GM18499 (cell line): ENCODE data around the gene SLFN14.
"Not testable (repeated sequence)": the region's sequence is repeated elsewhere in the genome, so short reads cannot be mapped to it uniquely, and the experiment has no call there.

ENCODE experiments used
- ATAC-seq: cut with Tn5 transposase; IDR thresholded peaks from one replicate; pipeline ENCODE4 v1.9.1; 2021; ENCODE audit warnings: moderate number of reproducible peaks; ENCODE audit not compliant: insufficient read depth, unreplicated experiment

Gene SLFN14

GRCh38 chr17:35529326-35529725 is 31.3 kb downstream of the SLFN14 start:
- not testable (repeated sequence) for ATAC-seq

GRCh38 chr17:35523296-35523695 is 37.3 kb downstream of the SLFN14 start:
- ATAC-seq, result no peak

GRCh38 chr17:35521654-35522256 is 38.9 kb downstream of the SLFN14 start:
- ATAC-seq, result not testable (repeated sequence)

GRCh38 chr17:35521150-35521549 is 39.5 kb downstream of the SLFN14 start:
- no peak for ATAC-seq

GRCh38 chr17:35519906-35520442 is 40.6 kb downstream of the SLFN14 start:
- no peak for ATAC-seq

GRCh38 chr17:35519439-35519838 is 41.2 kb downstream of the SLFN14 start:
- no peak for ATAC-seq

GRCh38 chr17:35518431-35518830 is 42.2 kb downstream of the SLFN14 start:
- not testable (repeated sequence) for ATAC-seq

GRCh38 chr17:35515027-35515426 is 45.6 kb downstream of the SLFN14 start:
- ATAC-seq, result no peak

- no peak for ATAC-seq
These were observed 46.1 kb downstream of the SLFN14 start for GRCh38 chr17:35514564-35514963.
